GM21360 (cell line): ENCODE measurements around the gene LGR6.

Source experiments
- ATAC-seq: cut with Tn5 transposase; IDR thresholded peaks from one replicate; pipeline ENCODE4 v1.9.1; 2021; ENCODE audit warnings: mild to moderate bottlenecking, moderate library complexity; ENCODE audit not compliant: unreplicated experiment

The LGR6 gene

GRCh38 chr1:202217951-202218350 is 24.4 kb downstream of the LGR6 start:
- ATAC-seq = no peak

GRCh38 chr1:202220733-202221132 is 27.1 kb downstream of the LGR6 start:
- no peak for ATAC-seq

- ATAC-seq = no peak
Measured at GRCh38 chr1:202221911-202222909, 28.6 kb downstream of the LGR6 start.

GRCh38 chr1:202223121-202223860 is 29.7 kb downstream of the LGR6 start:
- ATAC-seq = no peak

GRCh38 chr1:202224453-202224852 is 30.9 kb downstream of the LGR6 start:
- no peak for ATAC-seq

GRCh38 chr1:202225131-202225530 is 31.5 kb downstream of the LGR6 start:
- no peak for ATAC-seq

- ATAC-seq = no peak
Measured at GRCh38 chr1:202227053-202227672, 33.6 kb downstream of the LGR6 start.

- ATAC-seq = no peak
Measured at GRCh38 chr1:202227997-202228401, 34.4 kb downstream of the LGR6 start.

GRCh38 chr1:202228484-202229122 is 35.0 kb downstream of the LGR6 start:
- ATAC-seq = no peak

- no peak for ATAC-seq
Measured at GRCh38 chr1:202229376-202229775, 35.8 kb downstream of the LGR6 start.

- ATAC-seq = no peak
Measured at GRCh38 chr1:202230061-202230938, 36.7 kb downstream of the LGR6 start.

GRCh38 chr1:202230939-202231645 is 37.5 kb downstream of the LGR6 start:
- no peak for ATAC-seq

GRCh38 chr1:202233171-202233570 is 39.6 kb downstream of the LGR6 start:
- no peak for ATAC-seq

GRCh38 chr1:202233804-202234203 is 40.2 kb downstream of the LGR6 start:
- ATAC-seq = no peak

- ATAC-seq = no peak
Measured at GRCh38 chr1:202234331-202235002, 40.9 kb downstream of the LGR6 start.

- ATAC-seq = no peak
Measured at GRCh38 chr1:202235003-202235660, 41.5 kb downstream of the LGR6 start.

GRCh38 chr1:202235856-202236837 is 42.5 kb downstream of the LGR6 start:
- ATAC-seq = no peak
